Liver (tissue), 9 donors: ENCODE results near the gene INO80B. TPM values are rescaled to one million over a fixed set of nuclear protein-coding genes. Genes with fewer than 3 reads are reported as not detected.

Experiments
- DNase-seq: peaks from one replicate; pipeline ENCODE4 v3.0.0-alpha.2; 2017; ENCODE audit warnings: low spot score
- H3K27ac ChIP-seq, 2 donors: one replicate each; pipeline ENCODE4 v1.7.0; 2013; ENCODE audit warnings: inconsistent platforms in 2 of 2, low read length in 2 of 2, control low read depth in 1 of 2, low read depth in 1 of 2, mild to moderate bottlenecking in 1 of 2
- H3K27me3 ChIP-seq, 4 donors: one replicate each; pipeline versions ENCODE4 v1.6.1 to v1.7.0; 2013; ENCODE audit warnings: low read length in 3 of 4, inconsistent platforms in 1 of 4, mild to moderate bottlenecking in 1 of 4, moderate library complexity in 1 of 4; ENCODE audit not compliant: control insufficient read depth in 4 of 4, insufficient read depth in 4 of 4
- H3K36me3 ChIP-seq, 4 donors: one replicate each; pipeline versions ENCODE4 v1.6.1 to v1.7.0; 2013; ENCODE audit warnings: low read length in 3 of 4, mild to moderate bottlenecking in 3 of 4, low read depth in 1 of 4, moderate library complexity in 1 of 4; ENCODE audit not compliant: control insufficient read depth in 4 of 4, insufficient read depth in 3 of 4
- H3K4me1 ChIP-seq, 4 donors: one replicate each; pipeline versions ENCODE4 v1.6.1 to v1.7.0; 2013; ENCODE audit warnings: low read length in 3 of 4, mild to moderate bottlenecking in 3 of 4, moderate library complexity in 1 of 4; ENCODE audit not compliant: control insufficient read depth in 4 of 4, insufficient read depth in 4 of 4
- H3K4me3 ChIP-seq, 3 donors: one replicate each; pipeline versions ENCODE4 v1.6.1 to v1.7.0; 2013; ENCODE audit warnings: low read length in 3 of 3, control low read depth in 1 of 3, low read depth in 1 of 3, mild to moderate bottlenecking in 1 of 3
- H3K9ac ChIP-seq, 2 donors: one replicate each; pipeline ENCODE4 v1.7.0; 2013; ENCODE audit warnings: low read length in 2 of 2, mild to moderate bottlenecking in 2 of 2, moderate library complexity in 2 of 2, control low read depth in 1 of 2, low read depth in 1 of 2
- H3K9me3 ChIP-seq, 4 donors: one replicate each; pipeline versions ENCODE4 v1.6.1 to v1.7.0; 2013; ENCODE audit warnings: low read length in 3 of 4; ENCODE audit not compliant: control insufficient read depth in 4 of 4
- EGR1 ChIP-seq, 2 donors: IDR thresholded peaks; 2 replicates each; pipeline ENCODE4 v1.6.1; 2016 to 2018; ENCODE audit warnings: antibody characterized with exemption in 2 of 2, low read depth in 2 of 2
- FOXA1 ChIP-seq: IDR thresholded peaks from 2 replicates; pipeline ENCODE4 v1.6.1; 2016; ENCODE audit warnings: antibody characterized with exemption
- FOXA2 ChIP-seq: IDR thresholded peaks from 2 replicates; pipeline ENCODE4 v1.6.1; 2016; ENCODE audit warnings: antibody characterized with exemption
- GABPA ChIP-seq, 2 donors: IDR thresholded peaks in 1 of 2; conservative IDR thresholded peaks in 1 of 2; 2 replicates each; pipeline ENCODE4 v1.6.1; 2016; ENCODE audit warnings: antibody characterized with exemption in 2 of 2, mild to moderate bottlenecking in 1 of 2, moderate library complexity in 1 of 2
- HNF4A ChIP-seq, 2 donors: conservative IDR thresholded peaks; 2 replicates each; pipeline ENCODE4 v1.6.1; 2016; ENCODE audit warnings: antibody characterized with exemption in 2 of 2, mild to moderate bottlenecking in 2 of 2
- HNF4G ChIP-seq: IDR thresholded peaks from 2 replicates; pipeline ENCODE4 v1.6.1; 2016; ENCODE audit warnings: antibody characterized with exemption
- JUND ChIP-seq, 2 donors: IDR thresholded peaks; 2 replicates each; pipeline ENCODE4 v1.6.1; 2016; ENCODE audit warnings: antibody characterized with exemption in 2 of 2
- NR2F2 ChIP-seq: IDR thresholded peaks from 2 replicates; pipeline ENCODE4 v1.6.1; 2016; ENCODE audit warnings: antibody characterized with exemption
- SP1 ChIP-seq: IDR thresholded peaks from 2 replicates; pipeline ENCODE4 v1.6.1; 2018; ENCODE audit warnings: antibody characterized with exemption, mild to moderate bottlenecking
- TAF1 ChIP-seq: conservative IDR thresholded peaks from 2 replicates; pipeline ENCODE4 v1.6.1; 2016; ENCODE audit warnings: antibody characterized with exemption, mild to moderate bottlenecking
- YY1 ChIP-seq: IDR thresholded peaks from 2 replicates; pipeline ENCODE4 v1.6.1; 2016; ENCODE audit warnings: antibody characterized with exemption, mild to moderate bottlenecking
- WGBS: extraction: QIAGEN DNeasy Blood & Tissue Kit; methylation state at CpG from one replicate; pipeline ENCODE4 v1.1.7; 2013; 5-methylcytosine and 5-hydroxymethylcytosine counted together
- polyA plus RNA-seq, 2 donors: library from polyadenylated mRNA; stranded (reverse) in 1 of 2; unstranded in 1 of 2; fragments of 200-250 nt in 1 of 2; fragments of >200 nt in 1 of 2; fragmentation: Nextera tagmentation in 1 of 2; extraction: Ambion mirVana in 1 of 2; gene quantifications; one replicate each; pipeline versions ENCODE4 v1.2.1 to v1.2.3, GENCODE V29; 2013 to 2015
- total RNA-seq, 2 donors: library from RNA; depleted of rRNA; stranded (reverse); fragments of >200 nt; gene quantifications; one replicate each; pipeline ENCODE4 v1.2.3, GENCODE V29; 2014
- TF ChIP-seq, protein P1 (sequence below): IDR thresholded peaks from 2 replicates; pipeline ENCODE4 v1.6.1; 2016; ENCODE audit warnings: antibody characterized with exemption
- TF ChIP-seq, protein P2 (sequence below): fragments of 150-350 bp; IDR thresholded peaks from 2 replicates; pipeline ENCODE4 v1.5.1; 2017; ENCODE audit warnings: improper control_type of control experiment, low read depth, low read length; ENCODE audit not compliant: missing input control
- TF ChIP-seq, protein P3 (sequence below): IDR thresholded peaks from 2 replicates; pipeline ENCODE4 v1.6.1; 2016; ENCODE audit warnings: antibody characterized with exemption, mild to moderate bottlenecking
- donor health status: healthy.
- donor health status: healthy.
- donor health status: healthy.
- donor health status: healthy.
- donor health status: healthy.

Gene INO80B
- total and polyA plus RNA-seq, 4 donors: 2.7 to 14.8 (median 10.5) TPM

DNA sequence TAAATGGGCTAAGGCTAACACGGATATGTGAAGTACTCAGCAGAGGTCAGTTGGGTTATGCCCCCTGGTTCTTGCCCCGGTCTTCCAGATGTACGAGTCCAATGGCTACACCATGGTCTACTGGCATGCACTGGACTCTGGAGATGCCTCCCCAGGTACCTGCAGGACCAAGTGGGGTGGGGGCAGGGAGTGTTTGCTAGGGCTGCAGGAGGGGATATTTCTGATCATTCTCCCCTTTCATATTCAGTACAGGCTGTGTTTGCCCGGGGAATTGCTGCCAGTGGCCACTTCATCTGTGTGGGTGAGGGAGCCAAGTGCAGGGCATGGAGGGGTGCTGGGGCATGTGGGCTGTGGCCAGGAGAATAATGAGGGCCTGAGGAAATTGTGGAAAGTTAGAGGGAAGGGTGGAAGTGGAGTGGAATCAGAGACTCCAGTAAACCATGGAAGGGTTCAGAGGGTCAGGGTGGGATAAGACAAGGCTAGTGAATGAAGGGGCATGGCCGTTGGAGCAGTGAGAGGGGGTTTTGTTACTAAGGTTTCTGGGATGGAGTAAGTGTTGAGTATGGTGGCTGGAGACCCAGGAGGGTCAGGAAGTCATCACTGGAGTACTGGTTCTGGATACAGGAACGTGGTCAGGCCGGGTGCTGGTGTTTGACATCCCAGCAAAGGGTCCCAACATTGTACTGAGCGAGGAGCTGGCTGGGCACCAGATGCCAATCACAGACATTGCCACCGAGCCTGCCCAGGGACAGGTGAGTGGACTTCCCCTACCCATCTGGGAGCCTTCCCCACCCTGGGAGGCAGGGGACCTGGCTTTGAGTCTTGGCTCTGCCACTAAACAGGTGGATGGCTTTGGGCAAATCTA is 31.4 kb upstream of the INO80B start:
- WGBS: 78% methylated on average over 9 of the region's 9 CpGs
- Histone ChIP-seq H3K9me3 (no peaks in the 10 kb centered on the region), H3K4me3 (no peak overlapping the region), H3K27me3 (no peaks in the 10 kb centered on the region), H3K27ac (no peak overlapping the region), H3K4me1 (peaks cover 6 to 17% (median 7%) of the 10 kb centered on the region in 4 donors), H3K9ac (no peak overlapping the region), H3K36me3 (peaks cover 5 to 33% (median 21%) of the 10 kb centered on the region in 4 donors)
- TF ChIP-seq GABPA (IDR thresholded peaks at IDR 0.05 in 1 of 2, conservative IDR thresholded peaks at IDR 0.05 in 1 of 2) (no peak), YY1 (no peak), EGR1 (IDR thresholded peaks at IDR 0.05; ENCODE audit: low read depth in 2 of 2) (no peak), FOXA2 (no peak), FOXA1 (no peak), SP1 (no peak), HNF4A (conservative IDR thresholded peaks at IDR 0.05) (no peak), NR2F2 (no peak), JUND (IDR thresholded peaks at IDR 0.05) (no peak), TAF1 (no peak), HNF4G (no peak)
- TF ChIP-seq, protein P1, sequence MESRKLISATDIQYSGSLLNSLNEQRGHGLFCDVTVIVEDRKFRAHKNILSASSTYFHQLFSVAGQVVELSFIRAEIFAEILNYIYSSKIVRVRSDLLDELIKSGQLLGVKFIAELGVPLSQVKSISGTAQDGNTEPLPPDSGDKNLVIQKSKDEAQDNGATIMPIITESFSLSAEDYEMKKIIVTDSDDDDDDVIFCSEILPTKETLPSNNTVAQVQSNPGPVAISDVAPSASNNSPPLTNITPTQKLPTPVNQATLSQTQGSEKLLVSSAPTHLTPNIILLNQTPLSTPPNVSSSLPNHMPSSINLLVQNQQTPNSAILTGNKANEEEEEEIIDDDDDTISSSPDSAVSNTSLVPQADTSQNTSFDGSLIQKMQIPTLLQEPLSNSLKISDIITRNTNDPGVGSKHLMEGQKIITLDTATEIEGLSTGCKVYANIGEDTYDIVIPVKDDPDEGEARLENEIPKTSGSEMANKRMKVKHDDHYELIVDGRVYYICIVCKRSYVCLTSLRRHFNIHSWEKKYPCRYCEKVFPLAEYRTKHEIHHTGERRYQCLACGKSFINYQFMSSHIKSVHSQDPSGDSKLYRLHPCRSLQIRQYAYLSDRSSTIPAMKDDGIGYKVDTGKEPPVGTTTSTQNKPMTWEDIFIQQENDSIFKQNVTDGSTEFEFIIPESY: no peak
- TF ChIP-seq, protein P2, sequence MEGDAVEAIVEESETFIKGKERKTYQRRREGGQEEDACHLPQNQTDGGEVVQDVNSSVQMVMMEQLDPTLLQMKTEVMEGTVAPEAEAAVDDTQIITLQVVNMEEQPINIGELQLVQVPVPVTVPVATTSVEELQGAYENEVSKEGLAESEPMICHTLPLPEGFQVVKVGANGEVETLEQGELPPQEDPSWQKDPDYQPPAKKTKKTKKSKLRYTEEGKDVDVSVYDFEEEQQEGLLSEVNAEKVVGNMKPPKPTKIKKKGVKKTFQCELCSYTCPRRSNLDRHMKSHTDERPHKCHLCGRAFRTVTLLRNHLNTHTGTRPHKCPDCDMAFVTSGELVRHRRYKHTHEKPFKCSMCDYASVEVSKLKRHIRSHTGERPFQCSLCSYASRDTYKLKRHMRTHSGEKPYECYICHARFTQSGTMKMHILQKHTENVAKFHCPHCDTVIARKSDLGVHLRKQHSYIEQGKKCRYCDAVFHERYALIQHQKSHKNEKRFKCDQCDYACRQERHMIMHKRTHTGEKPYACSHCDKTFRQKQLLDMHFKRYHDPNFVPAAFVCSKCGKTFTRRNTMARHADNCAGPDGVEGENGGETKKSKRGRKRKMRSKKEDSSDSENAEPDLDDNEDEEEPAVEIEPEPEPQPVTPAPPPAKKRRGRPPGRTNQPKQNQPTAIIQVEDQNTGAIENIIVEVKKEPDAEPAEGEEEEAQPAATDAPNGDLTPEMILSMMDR: no peak
- TF ChIP-seq, protein P3, sequence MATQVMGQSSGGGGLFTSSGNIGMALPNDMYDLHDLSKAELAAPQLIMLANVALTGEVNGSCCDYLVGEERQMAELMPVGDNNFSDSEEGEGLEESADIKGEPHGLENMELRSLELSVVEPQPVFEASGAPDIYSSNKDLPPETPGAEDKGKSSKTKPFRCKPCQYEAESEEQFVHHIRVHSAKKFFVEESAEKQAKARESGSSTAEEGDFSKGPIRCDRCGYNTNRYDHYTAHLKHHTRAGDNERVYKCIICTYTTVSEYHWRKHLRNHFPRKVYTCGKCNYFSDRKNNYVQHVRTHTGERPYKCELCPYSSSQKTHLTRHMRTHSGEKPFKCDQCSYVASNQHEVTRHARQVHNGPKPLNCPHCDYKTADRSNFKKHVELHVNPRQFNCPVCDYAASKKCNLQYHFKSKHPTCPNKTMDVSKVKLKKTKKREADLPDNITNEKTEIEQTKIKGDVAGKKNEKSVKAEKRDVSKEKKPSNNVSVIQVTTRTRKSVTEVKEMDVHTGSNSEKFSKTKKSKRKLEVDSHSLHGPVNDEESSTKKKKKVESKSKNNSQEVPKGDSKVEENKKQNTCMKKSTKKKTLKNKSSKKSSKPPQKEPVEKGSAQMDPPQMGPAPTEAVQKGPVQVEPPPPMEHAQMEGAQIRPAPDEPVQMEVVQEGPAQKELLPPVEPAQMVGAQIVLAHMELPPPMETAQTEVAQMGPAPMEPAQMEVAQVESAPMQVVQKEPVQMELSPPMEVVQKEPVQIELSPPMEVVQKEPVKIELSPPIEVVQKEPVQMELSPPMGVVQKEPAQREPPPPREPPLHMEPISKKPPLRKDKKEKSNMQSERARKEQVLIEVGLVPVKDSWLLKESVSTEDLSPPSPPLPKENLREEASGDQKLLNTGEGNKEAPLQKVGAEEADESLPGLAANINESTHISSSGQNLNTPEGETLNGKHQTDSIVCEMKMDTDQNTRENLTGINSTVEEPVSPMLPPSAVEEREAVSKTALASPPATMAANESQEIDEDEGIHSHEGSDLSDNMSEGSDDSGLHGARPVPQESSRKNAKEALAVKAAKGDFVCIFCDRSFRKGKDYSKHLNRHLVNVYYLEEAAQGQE: no peak
- no peak for DNase-seq
